Esophagus (tissue), 2 donors: ENCODE data around the gene VAV2. TPM values are rescaled to one million over a fixed set of nuclear protein-coding genes. Genes with fewer than 3 reads are reported as not detected.

ENCODE experiments used
- H3K27ac ChIP-seq, 2 donors: one replicate each; pipeline ENCODE4 v1.5.1; 2013; ENCODE audit warnings: low read depth in 2 of 2, mild to moderate bottlenecking in 2 of 2, inconsistent platforms in 1 of 2, low read length in 1 of 2, moderate library complexity in 1 of 2
- H3K27me3 ChIP-seq, 2 donors: one replicate each; pipeline ENCODE4 v1.6.1; 2013; ENCODE audit warnings: low read length in 2 of 2, control low read depth in 1 of 2, mild to moderate bottlenecking in 1 of 2; ENCODE audit not compliant: insufficient read depth in 2 of 2, control insufficient read depth in 1 of 2
- H3K36me3 ChIP-seq, 2 donors: one replicate each; pipeline ENCODE4 v1.6.1; 2013; ENCODE audit warnings: low read length in 1 of 2; ENCODE audit not compliant: control insufficient read depth in 2 of 2, insufficient read depth in 2 of 2
- H3K4me1 ChIP-seq, 2 donors: one replicate each; pipeline ENCODE4 v1.6.1; 2013; ENCODE audit warnings: low read length in 1 of 2; ENCODE audit not compliant: control insufficient read depth in 2 of 2, insufficient read depth in 2 of 2
- H3K4me3 ChIP-seq, 2 donors: one replicate each; pipeline ENCODE4 v1.5.1; 2013; ENCODE audit warnings: low read length in 2 of 2, mild to moderate bottlenecking in 2 of 2, low read depth in 1 of 2, moderate library complexity in 1 of 2
- H3K9me3 ChIP-seq, 2 donors: one replicate each; pipeline ENCODE4 v1.6.1; 2013; ENCODE audit warnings: mild to moderate bottlenecking in 2 of 2, low read depth in 1 of 2, low read length in 1 of 2, moderate library complexity in 1 of 2; ENCODE audit not compliant: control insufficient read depth in 2 of 2, insufficient read depth in 1 of 2
- WGBS, 2 donors: extraction: QIAGEN DNeasy Blood & Tissue Kit; methylation state at CpG; one replicate each; pipeline ENCODE4 v1.1.7; 2013; 5-methylcytosine and 5-hydroxymethylcytosine counted together
- polyA plus RNA-seq, 2 donors: library from polyadenylated mRNA; stranded (reverse); fragments of 200-250 nt; gene quantifications; one replicate each; pipeline ENCODE4 v1.2.3, GENCODE V29; 2013
- donor health status: healthy with polysubstance abuse.
- donor health status: Bipolar disorder and iron deficiency.

The VAV2 gene
- polyA plus RNA-seq, 2 donors = 4.8 to 5.0 TPM

DNA sequence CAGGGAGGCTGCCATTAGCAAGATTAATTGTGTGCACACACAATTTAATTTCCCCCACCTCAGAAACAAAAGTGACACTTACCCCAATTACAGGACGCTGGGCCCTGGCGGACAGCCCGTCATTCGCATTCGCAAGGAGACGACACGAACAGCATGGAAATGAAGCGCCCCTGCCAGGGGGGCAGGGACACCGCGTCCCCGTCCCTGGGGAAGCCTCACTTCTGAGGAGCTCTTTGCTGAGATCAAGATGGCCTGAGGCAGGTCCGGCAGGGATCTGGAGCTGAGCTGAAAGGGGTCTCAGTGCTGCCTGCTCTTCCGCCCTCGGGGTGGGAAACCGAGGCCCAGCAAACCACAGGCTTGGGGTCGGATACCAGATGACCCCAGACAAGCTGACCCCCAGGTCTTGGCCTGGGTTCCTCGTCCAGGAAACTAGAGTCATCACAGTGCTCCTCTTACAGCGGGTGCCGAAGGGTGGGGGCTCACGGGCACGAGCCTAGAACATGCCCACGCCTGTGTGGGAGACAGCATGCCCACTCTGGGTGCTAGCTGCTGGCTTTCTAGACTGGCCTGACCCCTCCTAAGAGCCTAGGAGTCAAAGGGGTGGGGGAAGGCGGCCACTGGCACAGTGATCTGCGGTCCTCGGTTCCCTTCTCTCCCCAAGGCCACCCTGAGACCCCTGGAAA, 103.2 kb downstream of the VAV2 start:
- WGBS, 2 donors = 76 to 83% methylated on average over 25 of the region's 25 CpGs

DNA sequence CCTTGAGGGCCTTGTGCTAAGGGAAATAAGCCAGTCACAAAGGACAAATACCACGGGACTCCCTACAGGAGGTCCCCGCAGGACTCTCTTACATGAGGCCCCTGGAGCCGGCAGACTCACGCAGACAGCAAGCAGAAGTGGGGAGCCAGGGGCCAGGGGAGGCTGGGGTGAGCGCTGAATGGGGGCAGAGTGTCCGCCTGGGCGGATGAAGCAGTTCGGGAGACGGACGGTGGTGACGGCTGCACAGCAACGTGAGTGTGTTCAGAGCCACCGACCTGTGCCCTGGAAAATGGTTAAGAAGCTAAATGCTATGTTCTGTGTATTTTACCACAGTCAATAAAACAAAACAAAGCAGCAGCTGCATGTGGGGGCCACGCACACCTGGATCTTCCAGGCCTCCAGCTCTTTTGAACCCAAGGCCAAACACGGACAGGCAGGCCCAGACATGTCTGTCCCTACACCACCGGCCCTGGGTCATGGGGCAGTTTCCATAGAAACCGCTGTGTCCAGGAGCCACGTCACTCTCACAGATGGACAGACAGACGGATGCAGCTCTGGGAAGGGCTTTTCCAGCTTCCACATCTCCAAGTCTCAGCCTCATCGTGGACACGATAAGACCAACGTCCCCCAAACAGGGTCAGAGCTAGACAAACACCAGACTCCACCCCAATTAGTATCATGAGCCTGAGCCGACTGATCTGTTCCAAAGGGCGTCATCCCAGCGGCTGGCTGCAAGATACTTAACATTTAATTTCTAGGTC, 103.9 kb downstream of the VAV2 start:
- H3K9me3 ChIP-seq = no peaks in the 10 kb centered on the region
- H3K27ac ChIP-seq = no peak overlapping the region
- 70 to 71% methylated on average over 25 of the region's 25 CpGs for WGBS, 2 donors
- no peaks in the 10 kb centered on the region for H3K27me3 ChIP-seq
- no peaks in the 10 kb centered on the region for H3K36me3 ChIP-seq
- H3K4me1 ChIP-seq = peaks cover 2 to 6% of the 10 kb centered on the region in 2 donors
- H3K4me3 ChIP-seq = no peak overlapping the region

More for the DNA sequence above, 103.2 kb downstream of the VAV2 start:
- H3K4me1 ChIP-seq = peaks cover 0 to 6% of the 10 kb centered on the region in 2 donors
- H3K36me3 ChIP-seq = no peaks in the 10 kb centered on the region
- H3K4me3 ChIP-seq = no peak overlapping the region
- H3K27me3 ChIP-seq = no peaks in the 10 kb centered on the region
- H3K27ac ChIP-seq = no peak overlapping the region
- no peaks in the 10 kb centered on the region for H3K9me3 ChIP-seq

GRCh38 chr9:133887540-133888047, 104.5 kb downstream of the VAV2 start:
- Histone ChIP-seq H3K27ac (no peak overlapping the region), H3K27me3 (no peaks in the 10 kb centered on the region), H3K9me3 (no peaks in the 10 kb centered on the region), H3K4me1 (peaks cover 5 to 6% of the 10 kb centered on the region in 2 donors), H3K36me3 (no peaks in the 10 kb centered on the region), H3K4me3 (no peak overlapping the region)
- 89 to 90% methylated on average over 18 of the region's 18 CpGs for WGBS, 2 donors

GRCh38 chr9:133886563-133887501, 105.3 kb downstream of the VAV2 start:
- no peaks in the 10 kb centered on the region for H3K27me3 ChIP-seq
- no peaks in the 10 kb centered on the region for H3K36me3 ChIP-seq
- H3K4me3 ChIP-seq = no peak overlapping the region
- H3K9me3 ChIP-seq = no peaks in the 10 kb centered on the region
- no peak overlapping the region for H3K27ac ChIP-seq
- peaks cover 6 to 7% of the 10 kb centered on the region in 2 donors for H3K4me1 ChIP-seq
- WGBS, 2 donors = 82 to 86% methylated on average over 14 of the region's 14 CpGs

- no peaks in the 10 kb centered on the region for H3K27me3 ChIP-seq
- WGBS, 2 donors = 88 to 91% methylated on average over 19 of the region's 19 CpGs
- H3K4me3 ChIP-seq = no peak overlapping the region
- peaks cover 6 to 15% of the 10 kb centered on the region in 2 donors for H3K4me1 ChIP-seq
- no peaks in the 10 kb centered on the region for H3K36me3 ChIP-seq
- H3K9me3 ChIP-seq = no peaks in the 10 kb centered on the region
- H3K27ac ChIP-seq = no peak overlapping the region
Measured at GRCh38 chr9:133884907-133885744, 107.0 kb downstream of the VAV2 start.

- no peaks in the 10 kb centered on the region for H3K9me3 ChIP-seq
- WGBS, 2 donors = 57 to 80% methylated on average over 24 of the region's 24 CpGs
- peak overlapping the region; percentile 17 to 38 for H3K27ac ChIP-seq
- H3K36me3 ChIP-seq = no peaks in the 10 kb centered on the region
- H3K4me1 ChIP-seq = peaks cover 3 to 15% of the 10 kb centered on the region in 2 donors
- no peaks in the 10 kb centered on the region for H3K27me3 ChIP-seq
- no peak overlapping the region for H3K4me3 ChIP-seq
Measured at GRCh38 chr9:133882849-133883755, 109.0 kb downstream of the VAV2 start.

GRCh38 chr9:133881671-133882381, 110.3 kb downstream of the VAV2 start:
- H3K4me3 ChIP-seq = no peak overlapping the region
- H3K27me3 ChIP-seq = no peaks in the 10 kb centered on the region
- 53 to 64% methylated on average over 24 of the region's 24 CpGs for WGBS, 2 donors
- H3K36me3 ChIP-seq = no peaks in the 10 kb centered on the region
- no peaks in the 10 kb centered on the region for H3K9me3 ChIP-seq
- peaks cover 3 to 20% of the 10 kb centered on the region in 2 donors for H3K4me1 ChIP-seq
- H3K27ac ChIP-seq = peak overlapping the region; percentile 55 to 68
